ENCODE data around the gene DHX38. TPM values are rescaled to one million over a fixed set of nuclear protein-coding genes. Genes with fewer than 3 reads are reported as not detected.
A peak's percentile ranks its signal among the peaks of the same experiment; 100 is the strongest.
"Not testable (repeated sequence)": the region's sequence is repeated elsewhere in the genome, so short reads cannot be mapped to it uniquely, and the experiment has no call there.

DHX38 gene
- total RNA-seq, 1 experiment from 2014 or later: 31.3 TPM

- Histone ChIP-seq H3K9me3 (no peaks in the 10 kb centered on the region), H3K36me3 (no peaks in the 10 kb centered on the region), H3K27me3 (no peaks in the 10 kb centered on the region), H3K4me3 (no peak overlapping the region)
- DNase-seq: no peak
Observed at GRCh38 chr16:72073560-72074230, 20.0 kb upstream of the DHX38 start.

- H3K9me3 ChIP-seq, H3K4me3 ChIP-seq, DNase-seq, H3K36me3 ChIP-seq, H3K27me3 ChIP-seq: not testable (repeated sequence)
Observed at GRCh38 chr16:72075067-72075466, 18.6 kb upstream of the DHX38 start.

- H3K4me3 ChIP-seq, DNase-seq, H3K9me3 ChIP-seq, H3K36me3 ChIP-seq, H3K27me3 ChIP-seq: not testable (repeated sequence)
Observed at GRCh38 chr16:72076991-72077706, 16.5 kb upstream of the DHX38 start.

GRCh38 chr16:72083778-72084404, 9.8 kb upstream of the DHX38 start:
- Histone ChIP-seq H3K4me3 (no peak overlapping the region), H3K27me3 (no peaks in the 10 kb centered on the region), H3K9me3 (no peaks in the 10 kb centered on the region), H3K36me3 (peaks cover 13% of the 10 kb centered on the region)
- no peak for DNase-seq

- no peak for DNase-seq
- Histone ChIP-seq H3K27me3 (no peaks in the 10 kb centered on the region), H3K4me3 (no peak overlapping the region), H3K36me3 (peaks cover 13% of the 10 kb centered on the region), H3K9me3 (no peaks in the 10 kb centered on the region)
Observed at GRCh38 chr16:72084445-72084844, 9.2 kb upstream of the DHX38 start.

GRCh38 chr16:72085002-72085401, 8.6 kb upstream of the DHX38 start:
- no peak overlapping the region for H3K4me3 ChIP-seq
- DNase-seq: no peak
- no peaks in the 10 kb centered on the region for H3K27me3 ChIP-seq
- H3K36me3 ChIP-seq: peaks cover 16% of the 10 kb centered on the region
- H3K9me3 ChIP-seq: no peaks in the 10 kb centered on the region

GRCh38 chr16:72091217-72091616, 2.4 kb upstream of the DHX38 start:
- Histone ChIP-seq H3K9me3 (no peaks in the 10 kb centered on the region; the same call in 1 of the 2 replicates), H3K36me3 (peaks cover 17% of the 10 kb centered on the region), H3K4me3 (no peak overlapping the region), H3K27me3 (no peaks in the 10 kb centered on the region)
- DNase-seq: no peak

GRCh38 chr16:72092832-72093447, 707 bp upstream of the DHX38 start:
- Histone ChIP-seq H3K9me3 (no peaks in the 10 kb centered on the region; the same call in 1 of the 2 replicates), H3K36me3 (peaks cover 16% of the 10 kb centered on the region), H3K4me3 (peak overlapping the region; percentile 98), H3K27me3 (no peaks in the 10 kb centered on the region)
- DNase-seq: peak; percentile 15

- H3K27me3 ChIP-seq: no peaks in the 10 kb centered on the region
- no peak for DNase-seq
- no peaks in the 10 kb centered on the region; the same call in 1 of the 2 replicates for H3K9me3 ChIP-seq
- peaks cover 13% of the 10 kb centered on the region; the same call in 1 of the 2 replicates for H3K36me3 ChIP-seq
- peak overlapping the region; percentile 98 for H3K4me3 ChIP-seq
Observed at GRCh38 chr16:72094266-72094610, 591 bp downstream of the DHX38 start.

- Histone ChIP-seq H3K36me3 (peaks cover 16% of the 10 kb centered on the region), H3K4me3 (no peak overlapping the region), H3K9me3 (no peaks in the 10 kb centered on the region; the same call in 1 of the 2 replicates), H3K27me3 (no peaks in the 10 kb centered on the region)
- no peak for DNase-seq
Observed at GRCh38 chr16:72098936-72099335, 5.3 kb downstream of the DHX38 start.

- no peak overlapping the region for H3K4me3 ChIP-seq
- peaks cover 16% of the 10 kb centered on the region for H3K36me3 ChIP-seq
- DNase-seq: peak; percentile 8
- no peaks in the 10 kb centered on the region for H3K27me3 ChIP-seq
- H3K9me3 ChIP-seq: no peaks in the 10 kb centered on the region
Observed at GRCh38 chr16:72099377-72099818, 5.8 kb downstream of the DHX38 start.

GRCh38 chr16:72101195-72101594, 7.5 kb downstream of the DHX38 start:
- no peaks in the 10 kb centered on the region for H3K9me3 ChIP-seq
- peaks cover 16% of the 10 kb centered on the region for H3K36me3 ChIP-seq
- no peaks in the 10 kb centered on the region for H3K27me3 ChIP-seq
- no peak for DNase-seq
- no peak overlapping the region for H3K4me3 ChIP-seq

GRCh38 chr16:72104905-72105304, 11.3 kb downstream of the DHX38 start:
- no peaks in the 10 kb centered on the region for H3K9me3 ChIP-seq
- no peak for DNase-seq
- peaks cover 4% of the 10 kb centered on the region for H3K36me3 ChIP-seq
- H3K4me3 ChIP-seq: no peak overlapping the region
- no peaks in the 10 kb centered on the region for H3K27me3 ChIP-seq

GRCh38 chr16:72105978-72106377, 12.3 kb downstream of the DHX38 start:
- Histone ChIP-seq H3K9me3 (no peaks in the 10 kb centered on the region), H3K27me3 (no peaks in the 10 kb centered on the region), H3K4me3 (no peak overlapping the region), H3K36me3 (peaks cover 2% of the 10 kb centered on the region)
- DNase-seq: no peak

- Histone ChIP-seq H3K36me3 (no peaks in the 10 kb centered on the region; the same call in none of the 2 replicates), H3K27me3 (no peaks in the 10 kb centered on the region), H3K4me3 (no peak overlapping the region), H3K9me3 (no peaks in the 10 kb centered on the region)
- no peak for DNase-seq
Observed at GRCh38 chr16:72107371-72107770, 13.7 kb downstream of the DHX38 start.

GRCh38 chr16:72108353-72109102, 14.9 kb downstream of the DHX38 start:
- Histone ChIP-seq H3K36me3 (no peaks in the 10 kb centered on the region; the same call in none of the 2 replicates), H3K4me3 (no peak overlapping the region), H3K27me3 (no peaks in the 10 kb centered on the region), H3K9me3 (no peaks in the 10 kb centered on the region)
- DNase-seq: no peak

Data from MG63 (cell line).